ENCODE results near the gene ENOX1. TPM values are rescaled to one million over a fixed set of nuclear protein-coding genes. Genes with fewer than 3 reads are reported as not detected.

ENOX1 gene
- total and polyA plus RNA-seq, 4 experiments from 2014 or later, result not detected

- intact Hi-C loops (cut with micrococcal nuclease), result no loop called here
- DNase-seq, result no peak
- H3K4me1 ChIP-seq (ENCODE audit: insufficient read depth, low read length), result no peaks in the 10 kb centered on the region
- POLR2A ChIA-PET (ENCODE audit: partially characterized antibody), result no interaction called here
- H3K36me3 ChIP-seq (ENCODE audit: insufficient read depth, low read length), result no peaks in the 10 kb centered on the region
- no peak overlapping the region for H3K4me3 ChIP-seq (ENCODE audit: low read length in 2 of 2)
- Mint-ChIP-seq H3K27ac (no peak overlapping the region), H3K4me1 (no peaks in the 10 kb centered on the region), H3K4me3 (no peak overlapping the region), H3K36me3 (no peaks in the 10 kb centered on the region), H3K27me3 (peaks cover 7% of the 10 kb centered on the region in 2 donors), H3K9me3 (peaks cover 0 to 2% (median 0%) of the 10 kb centered on the region in 8 donors)
- no peak overlapping the region for H3K27ac ChIP-seq (ENCODE audit: low read depth, low read length)
- H3K9me3 ChIP-seq (ENCODE audit: control insufficient read depth in 1 of 2, low read length in 2 of 2), result no peaks in the 10 kb centered on the region
- CTCF ChIA-PET (ENCODE audit: partially characterized antibody), result no interaction called here
- no peaks in the 10 kb centered on the region for H3K27me3 ChIP-seq (ENCODE audit: insufficient read depth, low read length)
These were observed 375.0 kb downstream of the ENOX1 start for GRCh38 chr13:43411741-43412140.

GRCh38 chr13:43411211-43411610, 375.6 kb downstream of the ENOX1 start:
- H3K27me3 Mint-ChIP-seq, result peaks cover 7% of the 10 kb centered on the region in 2 donors
- Histone ChIP-seq H3K27ac (ENCODE audit: low read depth, low read length) (no peak overlapping the region), H3K9me3 (ENCODE audit: control insufficient read depth in 1 of 2, low read length in 2 of 2) (no peaks in the 10 kb centered on the region), H3K27me3 (ENCODE audit: insufficient read depth, low read length) (no peaks in the 10 kb centered on the region), H3K4me3 (ENCODE audit: low read length in 2 of 2) (no peak overlapping the region), H3K36me3 (ENCODE audit: insufficient read depth, low read length) (no peaks in the 10 kb centered on the region), H3K4me1 (ENCODE audit: insufficient read depth, low read length) (no peaks in the 10 kb centered on the region)
- peaks cover 0 to 2% (median 0%) of the 10 kb centered on the region in 8 donors for H3K9me3 Mint-ChIP-seq
- CTCF ChIA-PET (ENCODE audit: partially characterized antibody), result no interaction called here
- H3K36me3 Mint-ChIP-seq, result no peaks in the 10 kb centered on the region
- intact Hi-C loops (cut with micrococcal nuclease), result no loop called here
- H3K4me3 Mint-ChIP-seq, result no peak overlapping the region
- no peak for DNase-seq
- no peaks in the 10 kb centered on the region for H3K4me1 Mint-ChIP-seq
- no peak overlapping the region for H3K27ac Mint-ChIP-seq
- POLR2A ChIA-PET (ENCODE audit: partially characterized antibody), result no interaction called here

GRCh38 chr13:43408274-43408673, 378.5 kb downstream of the ENOX1 start:
- H3K4me1 ChIP-seq (ENCODE audit: insufficient read depth, low read length), result no peaks in the 10 kb centered on the region
- POLR2A ChIA-PET (ENCODE audit: partially characterized antibody), result no interaction called here
- intact Hi-C loops (cut with micrococcal nuclease), result no loop called here

GRCh38 chr13:43407023-43407581, 379.7 kb downstream of the ENOX1 start:
- Mint-ChIP-seq H3K27me3 (peaks cover 7 to 16% of the 10 kb centered on the region in 2 donors), H3K36me3 (no peaks in the 10 kb centered on the region)
- POLR2A ChIA-PET (ENCODE audit: partially characterized antibody), result no interaction called here

More at GRCh38 chr13:43408274-43408673, 378.5 kb downstream of the ENOX1 start:
- Histone ChIP-seq H3K27me3 (ENCODE audit: insufficient read depth, low read length) (no peaks in the 10 kb centered on the region), H3K36me3 (ENCODE audit: insufficient read depth, low read length) (no peaks in the 10 kb centered on the region), H3K27ac (ENCODE audit: low read depth, low read length) (no peak overlapping the region), H3K9me3 (ENCODE audit: control insufficient read depth in 1 of 2, low read length in 2 of 2) (no peaks in the 10 kb centered on the region), H3K4me3 (ENCODE audit: low read length in 2 of 2) (no peak overlapping the region)
- Mint-ChIP-seq H3K9me3 (peaks cover 0 to 2% (median 0%) of the 10 kb centered on the region in 8 donors), H3K4me3 (no peak overlapping the region), H3K36me3 (no peaks in the 10 kb centered on the region), H3K4me1 (no peaks in the 10 kb centered on the region), H3K27me3 (peaks cover 7 to 16% of the 10 kb centered on the region in 2 donors), H3K27ac (no peak overlapping the region)
- no peak for DNase-seq
- CTCF ChIA-PET (ENCODE audit: partially characterized antibody), result no interaction called here

GRCh38 chr13:43405457-43405856, 381.3 kb downstream of the ENOX1 start:
- intact Hi-C loops (cut with micrococcal nuclease), result no loop called here
- Histone ChIP-seq H3K4me3 (ENCODE audit: low read length in 2 of 2) (no peak overlapping the region), H3K36me3 (ENCODE audit: insufficient read depth, low read length) (no peaks in the 10 kb centered on the region), H3K27ac (ENCODE audit: low read depth, low read length) (no peak overlapping the region), H3K27me3 (ENCODE audit: insufficient read depth, low read length) (no peaks in the 10 kb centered on the region), H3K9me3 (ENCODE audit: control insufficient read depth in 1 of 2, low read length in 2 of 2) (no peaks in the 10 kb centered on the region), H3K4me1 (ENCODE audit: insufficient read depth, low read length) (no peaks in the 10 kb centered on the region)
- Mint-ChIP-seq H3K27me3 (peaks cover 9 to 16% of the 10 kb centered on the region in 2 donors), H3K9me3 (peaks cover 0 to 2% (median 0%) of the 10 kb centered on the region in 8 donors), H3K27ac (no peak overlapping the region), H3K4me3 (no peak overlapping the region), H3K36me3 (no peaks in the 10 kb centered on the region), H3K4me1 (no peaks in the 10 kb centered on the region)
- ChIA-PET POLR2A (ENCODE audit: partially characterized antibody) (no interaction called here), CTCF (ENCODE audit: partially characterized antibody) (no interaction called here)
- no peak for DNase-seq

More at GRCh38 chr13:43407023-43407581, 379.7 kb downstream of the ENOX1 start:
- H3K27ac ChIP-seq (ENCODE audit: low read depth, low read length), result no peak overlapping the region
- Mint-ChIP-seq H3K4me3 (no peak overlapping the region), H3K9me3 (peaks cover 0 to 2% (median 0%) of the 10 kb centered on the region in 8 donors), H3K27ac (no peak overlapping the region), H3K4me1 (no peaks in the 10 kb centered on the region)
- no peak overlapping the region for H3K4me3 ChIP-seq (ENCODE audit: low read length in 2 of 2)
- no peaks in the 10 kb centered on the region for H3K4me1 ChIP-seq (ENCODE audit: insufficient read depth, low read length)
- intact Hi-C loops (cut with micrococcal nuclease), result no loop called here
- no peaks in the 10 kb centered on the region for H3K36me3 ChIP-seq (ENCODE audit: insufficient read depth, low read length)
- H3K27me3 ChIP-seq (ENCODE audit: insufficient read depth, low read length), result no peaks in the 10 kb centered on the region
- DNase-seq, result no peak
- no peaks in the 10 kb centered on the region for H3K9me3 ChIP-seq (ENCODE audit: control insufficient read depth in 1 of 2, low read length in 2 of 2)
- CTCF ChIA-PET (ENCODE audit: partially characterized antibody), result no interaction called here

- intact Hi-C loops (cut with micrococcal nuclease), result no loop called here
- no peak for DNase-seq
- Mint-ChIP-seq H3K4me3 (no peak overlapping the region), H3K36me3 (no peaks in the 10 kb centered on the region), H3K27ac (no peak overlapping the region), H3K27me3 (peaks cover 3 to 10% of the 10 kb centered on the region in 2 donors), H3K9me3 (peaks cover 0 to 2% (median 0%) of the 10 kb centered on the region in 8 donors), H3K4me1 (no peaks in the 10 kb centered on the region)
- no peak overlapping the region for H3K4me3 ChIP-seq (ENCODE audit: low read length in 2 of 2)
- H3K9me3 ChIP-seq (ENCODE audit: control insufficient read depth in 1 of 2, low read length in 2 of 2), result no peaks in the 10 kb centered on the region
- POLR2A ChIA-PET (ENCODE audit: partially characterized antibody), result no interaction called here
- CTCF ChIA-PET (ENCODE audit: partially characterized antibody), result no interaction called here
- no peaks in the 10 kb centered on the region for H3K4me1 ChIP-seq (ENCODE audit: insufficient read depth, low read length)
- H3K36me3 ChIP-seq (ENCODE audit: insufficient read depth, low read length), result no peaks in the 10 kb centered on the region
- H3K27me3 ChIP-seq (ENCODE audit: insufficient read depth, low read length), result no peaks in the 10 kb centered on the region
- H3K27ac ChIP-seq (ENCODE audit: low read depth, low read length), result no peak overlapping the region
These were observed 384.4 kb downstream of the ENOX1 start for GRCh38 chr13:43402380-43402779.

- CTCF ChIA-PET (ENCODE audit: partially characterized antibody), result no interaction called here
- Mint-ChIP-seq H3K36me3 (no peaks in the 10 kb centered on the region), H3K27ac (no peak overlapping the region), H3K4me1 (no peaks in the 10 kb centered on the region), H3K27me3 (peaks cover 3 to 8% of the 10 kb centered on the region in 2 donors), H3K9me3 (no peaks in the 10 kb centered on the region), H3K4me3 (no peak overlapping the region)
- no peak for DNase-seq
- no peaks in the 10 kb centered on the region for H3K36me3 ChIP-seq (ENCODE audit: insufficient read depth, low read length)
- H3K4me3 ChIP-seq (ENCODE audit: low read length in 2 of 2), result no peak overlapping the region
- H3K4me1 ChIP-seq (ENCODE audit: insufficient read depth, low read length), result no peaks in the 10 kb centered on the region
- intact Hi-C loops (cut with micrococcal nuclease), result no loop called here
- no peak overlapping the region for H3K27ac ChIP-seq (ENCODE audit: low read depth, low read length)
- no peaks in the 10 kb centered on the region for H3K27me3 ChIP-seq (ENCODE audit: insufficient read depth, low read length)
- no peaks in the 10 kb centered on the region for H3K9me3 ChIP-seq (ENCODE audit: control insufficient read depth in 1 of 2, low read length in 2 of 2)
- POLR2A ChIA-PET (ENCODE audit: partially characterized antibody), result no interaction called here
These were observed 385.4 kb downstream of the ENOX1 start for GRCh38 chr13:43401361-43401760.

GRCh38 chr13:43397111-43397510, 389.7 kb downstream of the ENOX1 start:
- Histone ChIP-seq H3K27ac (ENCODE audit: low read depth, low read length) (no peak overlapping the region), H3K4me3 (ENCODE audit: low read length in 2 of 2) (no peak overlapping the region), H3K9me3 (ENCODE audit: control insufficient read depth in 1 of 2, low read length in 2 of 2) (no peaks in the 10 kb centered on the region), H3K36me3 (ENCODE audit: insufficient read depth, low read length) (no peaks in the 10 kb centered on the region), H3K4me1 (ENCODE audit: insufficient read depth, low read length) (no peaks in the 10 kb centered on the region), H3K27me3 (ENCODE audit: insufficient read depth, low read length) (no peaks in the 10 kb centered on the region)
- DNase-seq, result no peak
- Mint-ChIP-seq H3K27ac (no peak overlapping the region), H3K4me3 (no peak overlapping the region), H3K9me3 (no peaks in the 10 kb centered on the region), H3K4me1 (no peaks in the 10 kb centered on the region), H3K27me3 (peaks cover 1 to 3% of the 10 kb centered on the region in 2 donors), H3K36me3 (no peaks in the 10 kb centered on the region)
- intact Hi-C loops (cut with micrococcal nuclease), result no loop called here
- ChIA-PET CTCF (ENCODE audit: partially characterized antibody) (no interaction called here), POLR2A (ENCODE audit: partially characterized antibody) (no interaction called here)

All from CD4-positive, alpha-beta memory T cell (primary cell).